Endothelial cell of umbilical vein (primary cell): ENCODE data around the gene MYO16. TPM values are rescaled to one million over a fixed set of nuclear protein-coding genes. Genes with fewer than 3 reads are reported as not detected.

Experiments
- BruUV-seq: library from RNA; stranded (reverse); fragments of 400-500 nt; replicated peaks from 2 replicates; lab custom pipeline; 2021; lab: Mats Ljungman, UMichigan
- CTCF ChIA-PET: fragments of 300-600, 350-600 bp; sonication (Branson Sonifier 250); formaldehyde crosslinking; loops from one replicate; lab custom pipeline; 2021; ENCODE audit warnings: antibody characterized with exemption, inconsistent platforms; lab: Charles Lee
- POLR2A ChIA-PET: fragments of 300-600, 350-600 bp; sonication (Branson Sonifier 250); formaldehyde crosslinking; loops from one replicate; lab custom pipeline; 2021; ENCODE audit warnings: antibody characterized with exemption, inconsistent platforms; lab: Charles Lee
- DNase-seq: peaks from one replicate; pipeline ENCODE4 v3.0.0-alpha.2; 2011; ENCODE audit warnings: low read depth, low spot score
- FAIRE-seq: peaks from 2 replicates; lab custom pipeline; 2011; peaks lifted over from hg19 to GRCh38; lab: Jason Lieb, UNC
- H2AFZ ChIP-seq: 2 replicates; pipeline ENCODE4 v1.6.0; 2012; ENCODE audit warnings: low read depth, low read length, control low read depth, inconsistent platforms
- H3K27ac ChIP-seq: 2 replicates; pipeline ENCODE4 v1.5.1; 2011; ENCODE audit warnings: low read depth, mild to moderate bottlenecking, control low read depth, low read length, moderate library complexity; ENCODE audit not compliant: insufficient read depth
- H3K27me3 ChIP-seq, 2 experiments: 2 replicates each; pipeline versions ENCODE4 v1.6.0 to v1.6.1; 2011; ENCODE audit warnings: low read length in 2 of 2, mixed read lengths in 1 of 2; ENCODE audit not compliant: control insufficient read depth in 2 of 2, insufficient read depth in 2 of 2
- H3K36me3 ChIP-seq, 2 experiments: 2 replicates in 1 of 2; 3 replicates in 1 of 2; pipeline ENCODE4 v1.5.1; 2011; ENCODE audit warnings: low read length in 2 of 2, mild to moderate bottlenecking in 1 of 2, moderate library complexity in 1 of 2; ENCODE audit not compliant: control insufficient read depth in 2 of 2, insufficient read depth in 2 of 2; ENCODE audit errors: extremely low read depth in 1 of 2
- H3K4me1 ChIP-seq: 3 replicates; pipeline ENCODE4 v1.5.1; 2011; ENCODE audit warnings: mild to moderate bottlenecking, low read length; ENCODE audit not compliant: control insufficient read depth, insufficient read depth; ENCODE audit errors: extremely low read depth
- H3K4me2 ChIP-seq: 2 replicates; pipeline ENCODE4 v1.6.1; 2011; ENCODE audit warnings: low read length, control low read depth, mixed read lengths; ENCODE audit not compliant: insufficient read depth
- H3K4me3 ChIP-seq, 3 experiments: fragments of 200-600 bp in 1 of 3; sonication (generic), shearing (Covaris generic) in 1 of 3; replicated peaks in 1 of 3; 2 replicates each; pipeline ENCODE4 v1.5.1; 2011 to 2016; ENCODE audit warnings: control low read depth in 3 of 3, low read length in 3 of 3, mild to moderate bottlenecking in 2 of 3, inconsistent platforms in 1 of 3, low read depth in 1 of 3, moderate library complexity in 1 of 3; ENCODE audit not compliant: insufficient read depth in 1 of 3
- H3K79me2 ChIP-seq: 2 replicates; pipeline ENCODE4 v1.6.0; 2012; ENCODE audit warnings: low read length, inconsistent platforms; ENCODE audit not compliant: control insufficient read depth, insufficient read depth
- H3K9ac ChIP-seq: replicated peaks from 2 replicates; pipeline ENCODE3; 2011; ENCODE audit warnings: low read length, control low read depth; ENCODE audit not compliant: insufficient read depth; ENCODE audit errors: extremely low read depth
- H3K9me1 ChIP-seq: replicated peaks from 3 replicates; pipeline ENCODE4 v1.6.0; 2011; ENCODE audit warnings: mild to moderate bottlenecking, low read length; ENCODE audit not compliant: control insufficient read depth, insufficient read depth; ENCODE audit errors: extremely low read depth
- H3K9me3 ChIP-seq: replicated peaks from 2 replicates; pipeline ENCODE4 v1.5.1; 2012; ENCODE audit warnings: low read length, inconsistent platforms; ENCODE audit not compliant: control insufficient read depth, insufficient read depth
- H4K20me1 ChIP-seq: replicated peaks from 2 replicates; pipeline ENCODE3; 2011; ENCODE audit warnings: mild to moderate bottlenecking, low read length; ENCODE audit not compliant: control insufficient read depth, insufficient read depth; ENCODE audit errors: extremely low read depth
- CTCF ChIP-seq, 2 donors: IDR thresholded peaks; 1 replicate in 1 of 2; 2 replicates in 1 of 2; pipeline ENCODE4 v1.5.1; 2011; ENCODE audit warnings: low read length in 2 of 2, mild to moderate bottlenecking in 2 of 2, moderate library complexity in 2 of 2, control low read depth in 1 of 2, inconsistent platforms in 1 of 2, low read depth in 1 of 2; ENCODE audit not compliant: insufficient read depth in 1 of 2; ENCODE audit errors: extremely low read depth in 1 of 2
- EZH2 ChIP-seq: IDR thresholded peaks from 2 replicates; pipeline ENCODE4 v1.6.1; 2012; ENCODE audit warnings: borderline replicate concordance, low read depth, mild to moderate bottlenecking, moderate library complexity, low read length, inconsistent platforms; ENCODE audit not compliant: severe bottlenecking
- FOS ChIP-seq: IDR thresholded peaks from 2 replicates; pipeline ENCODE4 v1.6.1; 2011; ENCODE audit warnings: mild to moderate bottlenecking, low read length, moderate library complexity, borderline replicate concordance; ENCODE audit not compliant: insufficient read depth
- GATA2 ChIP-seq: IDR thresholded peaks from 2 replicates; pipeline ENCODE4 v1.7.0; 2011; ENCODE audit warnings: low read depth, mild to moderate bottlenecking, moderate library complexity, mixed read lengths, low read length; ENCODE audit not compliant: insufficient read length, insufficient read depth
- JUN ChIP-seq: IDR thresholded peaks from 2 replicates; pipeline ENCODE4 v1.6.1; 2011; ENCODE audit warnings: borderline replicate concordance, low read depth; ENCODE audit not compliant: insufficient read length, insufficient read depth
- MAX ChIP-seq: IDR thresholded peaks from 2 replicates; pipeline ENCODE4 v1.6.1; 2011; ENCODE audit not compliant: insufficient read depth, insufficient read length
- MYC ChIP-seq: IDR thresholded peaks from one replicate; pipeline ENCODE4 v1.6.1; 2011; ENCODE audit warnings: mild to moderate bottlenecking, low read depth, low read length
- POLR2A ChIP-seq: IDR thresholded peaks from 2 replicates; pipeline ENCODE4 v1.6.1; 2012; ENCODE audit warnings: low read depth, mild to moderate bottlenecking, control low read depth, low read length
- POLR2AphosphoS5 ChIP-seq: IDR thresholded peaks from 2 replicates; pipeline ENCODE4 v1.6.1; 2012; ENCODE audit warnings: low read depth, mild to moderate bottlenecking, control low read depth, low read length, moderate library complexity; ENCODE audit not compliant: insufficient read depth
- dilution Hi-C: fragments of 300-500 bp; cut with MboI; formaldehyde crosslinking; loops from one replicate; pipeline ENCODE4 v1.15.0; 2019; ENCODE audit warnings: low sequenced_read_pairs; ENCODE audit not compliant: extremely low pct_ligation_motif_present
- intact Hi-C: fragments of 100-400 bp; cut with micrococcal nuclease; formaldehyde crosslinking; loops from one replicate; pipeline ENCODE4 v1.10.0; 2022
- polyA plus RNA-seq, 4 experiments: library from polyadenylated mRNA; depleted of rRNA in 3 of 4; stranded (reverse) in 3 of 4; unstranded in 1 of 4; fragments of >200 nt; gene quantifications; 2 replicates each; pipeline versions ENCODE4 v1.2.1 to v1.2.3, GENCODE V29; 2011 to 2012; ENCODE audit warnings: missing spikeins in 1 of 4
- total RNA-seq: library from RNA; stranded (reverse); gene quantifications from 2 replicates; pipeline ENCODE4 v1.2.3, GENCODE V29; 2021

MYO16 gene
- total and polyA plus RNA-seq, 2 donors (not counting 3 experiments of a cell fraction or from before 2014, with no cell fraction given), result 0.03 to 0.04 TPM

GRCh38 chr13:108860418-108860817 lies 231.0 kb downstream of the MYO16 start:
- dilution Hi-C loops, result no loop called here
- Histone ChIP-seq H4K20me1 (no peaks in the 10 kb centered on the region), H3K36me3 (no peaks in the 10 kb centered on the region), H3K27me3 (no peaks in the 10 kb centered on the region), H3K4me3 (no peak overlapping the region), H2AFZ (no peak overlapping the region), H3K9ac (no peak overlapping the region), H3K27ac (no peak overlapping the region), H3K9me1 (no peaks in the 10 kb centered on the region), H3K79me2 (no peaks in the 10 kb centered on the region), H3K9me3 (no peaks in the 10 kb centered on the region), H3K4me1 (no peaks in the 10 kb centered on the region), H3K4me2 (no peak overlapping the region)
- BruUV-seq, result no TSS peak
- FAIRE-seq (no peak), DNase-seq (no peak)
- ChIA-PET POLR2A (no interaction called here), CTCF (interaction anchor here (1.0 kb wide), 1 partner anchor 35 kb away, joined by 3 read pairs; no protein-coding TSS in a partner anchor)
- TF ChIP-seq FOS (no peak), MYC (no peak), JUN (no peak), CTCF (IDR thresholded peaks at IDR 0.05; ENCODE audit: extremely low read depth in 1 of 2, insufficient read depth in 1 of 2, low read depth in 1 of 2, low read length in 2 of 2) (no peak), MAX (no peak), EZH2 (no peak), POLR2AphosphoS5 (no peak), POLR2A (no peak), GATA2 (no peak)
- intact Hi-C loops, result no loop called here
